Hippocampal formation (tissue), 2 donors: ENCODE results near the gene DHRS2.

Experiments
- DNase-seq, 2 donors: peaks; one replicate each; lab custom pipeline; 2025; lab: John Stamatoyannopoulos, UW

DHRS2 gene

GRCh38 chr14:23694085-23694948 lies 58.2 kb downstream of the DHRS2 start:
- no peak for DNase-seq
